ENCODE measurements around the gene CDC20. TPM values are rescaled to one million over a fixed set of nuclear protein-coding genes. Genes with fewer than 3 reads are reported as not detected.
A peak's percentile ranks its signal among the peaks of the same experiment; 100 is the strongest.

The CDC20 gene
- total and polyA plus RNA-seq, 2 of the 4 experiments (the other 2 are of a cell fraction): 103 to 107 TPM

- peak; percentile 37 for DNase-seq
- Histone ChIP-seq H2BK20ac (ENCODE audit: low read depth, low read length) (peak overlapping the region; percentile 0; the same call in 1 of the 2 replicates), H3K36me3 (ENCODE audit: control insufficient read depth, insufficient read depth, low read length) (peaks cover 24% of the 10 kb centered on the region), H3K79me1 (ENCODE audit: low read depth in 1 of 2, low read length in 2 of 2) (peaks cover 3 to 30% of the 10 kb centered on the region in 2 experiments; a peak in 3 of 4 replicates), H2BK5ac (ENCODE audit: low read depth, low read length, poor library complexity, severe bottlenecking) (peak overlapping the region; percentile 78), H2AK9ac (replicated peaks; ENCODE audit: low read depth, low read length, poor library complexity) (peak overlapping the region; percentile 90), H2BK15ac (ENCODE audit: low read depth, low read length) (peak overlapping the region; percentile 72; the same call in 1 of the 3 replicates), H3K18ac (ENCODE audit: low read depth, low read length) (peak overlapping the region; percentile 48), H2AFZ (replicated peaks; ENCODE audit: low read length, poor library complexity) (peak overlapping the region; percentile 90), H3K56ac (ENCODE audit: extremely low read depth, insufficient read depth, low read length) (peak overlapping the region; percentile 77), H4K20me1 (ENCODE audit: insufficient read depth, low read length) (peaks cover 10% of the 10 kb centered on the region; the same call in 1 of the 2 replicates), H3K23ac (ENCODE audit: low read depth, low read length) (peak overlapping the region; percentile 63), H3K14ac (replicated peaks; ENCODE audit: low read depth, low read length) (peak overlapping the region; percentile 91), H3K9me3 (ENCODE audit: control insufficient read depth, insufficient read depth, low read length) (no peaks in the 10 kb centered on the region), H3K4me3 (ENCODE audit: insufficient read depth, low read depth, low read length) (peak overlapping the region; percentile 75), H4K8ac (ENCODE audit: low read depth in 2 of 2, low read length in 2 of 2) (peak overlapping the region; percentile 79 to 93), H4K5ac (ENCODE audit: low read depth, low read length) (peak overlapping the region; percentile 79), H3K4ac (ENCODE audit: low read depth, low read length) (peak overlapping the region; percentile 92), H4K91ac (ENCODE audit: insufficient read depth, low read depth, low read length) (peak overlapping the region; percentile 75), H3K4me1 (ENCODE audit: control insufficient read depth, insufficient read depth, low read length) (peaks cover 9% of the 10 kb centered on the region; the same call in 1 of the 2 replicates), H2AK5ac (ENCODE audit: low read depth, low read length) (peak overlapping the region; percentile 90), H2BK120ac (ENCODE audit: low read depth, low read length) (peak overlapping the region; percentile 69), H3K27me3 (ENCODE audit: control insufficient read depth, insufficient read depth, low read length) (no peaks in the 10 kb centered on the region), H3K4me2 (ENCODE audit: low read depth, low read length) (peak overlapping the region; percentile 87), H3K9ac (ENCODE audit: low read depth, low read length) (peak overlapping the region; percentile 90), H3K9me1 (ENCODE audit: insufficient read depth, low read length) (peaks cover 9% of the 10 kb centered on the region; the same call in 1 of the 2 replicates), H3K27ac (ENCODE audit: insufficient read depth, low read length) (peak overlapping the region; percentile 94)
- intact Hi-C loops (cut with micrococcal nuclease): loop anchor here (1.0 kb wide), 2 partner anchors 120 to 131 kb away; no protein-coding TSS in a partner anchor
- dilution Hi-C loops (cut with HindIII; ENCODE audit: low sequenced_read_pairs, unreplicated experiment): no loop called here
- 2% methylated on average over 17 of the region's 33 CpGs; no CpG with 5 or more reads in 1 of the 2 experiments for WGBS, 2 experiments (ENCODE audit: extremely low coverage in 2 of 2, insufficient read length in 1 of 2)
- ATAC-seq (ENCODE audit: low read depth): peak; percentile 20
- CTCF ChIA-PET: interaction anchor here (0.6 to 1.9 kb wide), 6 partner anchors 10 to 352 kb away, joined by 3 to 8 read pairs (median 3); no protein-coding TSS in a partner anchor
- POLR2A ChIA-PET (ENCODE audit: unreplicated experiment): interaction anchor here (0.8 to 1.0 kb wide), 3 partner anchors 10 to 132 kb away, joined by 3 to 4 read pairs (median 3); partner anchors contain the start of gene ELOVL1
- BruUV-seq (replicated peaks): no TSS peak
- in situ Hi-C loops (cut with MboI; ENCODE audit: low sequenced_read_pairs): loop anchor here (10.0 kb wide), 1 partner anchor 123 kb away; no protein-coding TSS in a partner anchor
- TF ChIP-seq MAFK (IDR thresholded peaks at IDR 0.05; ENCODE audit: low read depth, low read length): no peak
- TF ChIP-seq FOS (IDR thresholded peaks at IDR 0.05; ENCODE audit: low read depth, low read length): no peak
- TF ChIP-seq ELK1 (IDR thresholded peaks at IDR 0.05; ENCODE audit: borderline replicate concordance, low read depth, low read length): no peak
- TF ChIP-seq CEBPB (IDR thresholded peaks at IDR 0.05; ENCODE audit: low read depth, low read length): no peak
- TF ChIP-seq MAZ (IDR thresholded peaks at IDR 0.05; ENCODE audit: borderline replicate concordance, low read depth, low read length): no peak
- no peak for TF ChIP-seq BHLHE40 (IDR thresholded peaks at IDR 0.05; ENCODE audit: low read depth, low read length)
- TF ChIP-seq CTCF (conservative IDR thresholded peaks at IDR 0.05; ENCODE audit: low read depth, low read length): peak; percentile 46
- peak; percentile 38 for TF ChIP-seq RAD21 (IDR thresholded peaks at IDR 0.05; ENCODE audit: low read length)
- TF ChIP-seq MXI1 (IDR thresholded peaks at IDR 0.05; ENCODE audit: borderline replicate concordance, low read depth, low read length): no peak
- no peak for TF ChIP-seq CHD1 (IDR thresholded peaks at IDR 0.05; ENCODE audit: low read depth, low read length)
- TF ChIP-seq USF2 (IDR thresholded peaks at IDR 0.05; ENCODE audit: low read depth, low read length): no peak
- 0 out of 2 replicates have a peak, but pooled peaks have one; percentile 14 for TF ChIP-seq SMC3 (IDR thresholded peaks at IDR 0.05; ENCODE audit: low read depth, low read length)
- no peak for TF ChIP-seq RCOR1 (IDR thresholded peaks at IDR 0.05; ENCODE audit: insufficient replicate concordance, low read length)
Measured at GRCh38 chr1:43358121-43358745, 548 bp upstream of the CDC20 start.

All from IMR-90 (cell line).